ENCODE results near the gene METTL2B. TPM values are rescaled to one million over a fixed set of nuclear protein-coding genes. Genes with fewer than 3 reads are reported as not detected.

Gene METTL2B
- total and polyA plus RNA-seq, 2 of the 13 experiments (the other 11 are each of a cell fraction or from before 2014, with no cell fraction given) = 15.5 to 33.1 TPM

- TF ChIP-seq ZNF503 (CRISPR knock-in tag; IDR thresholded peaks at IDR 0.05) (0 out of 2 replicates have a peak, but pooled peaks have one; percentile 4), ZNF468 (CRISPR knock-in tag; IDR thresholded peaks at IDR 0.05) (no peak), GZF1 (CRISPR knock-in tag; IDR thresholded peaks at IDR 0.05) (peak; percentile 68), CENPX (CRISPR knock-in tag; IDR thresholded peaks at IDR 0.05) (no peak), ZNF10 (CRISPR knock-in tag; IDR thresholded peaks at IDR 0.05; ENCODE audit: borderline replicate concordance, low read depth) (no peak), ZNF850 (CRISPR knock-in tag; conservative IDR thresholded peaks at IDR 0.05) (0 out of 2 replicates have a peak, but pooled peaks have one; percentile 76), MAX (IDR thresholded peaks at IDR 0.05) (peak; percentile 91), SRSF4 (IDR thresholded peaks at IDR 0.05; ENCODE audit: low read depth, low read length, poor library complexity, severe bottlenecking) (no peak), HDAC2 (CRISPR knock-in tag; IDR thresholded peaks at IDR 0.05) (peak; percentile 60; the same call in 1 of the 2 replicates), ZFY (CRISPR knock-in tag; IDR thresholded peaks at IDR 0.05) (peak; percentile 83), KDM3A (CRISPR knock-in tag; IDR thresholded peaks at IDR 0.05; ENCODE audit: low read depth) (peak; percentile 65; the same call in 1 of the 2 replicates), ZNF737 (CRISPR knock-in tag; IDR thresholded peaks at IDR 0.05; ENCODE audit: borderline replicate concordance) (no peak), RXRB (CRISPR knock-in tag; IDR thresholded peaks at IDR 0.05; ENCODE audit: borderline replicate concordance) (peak; percentile 57), FOXA3 (CRISPR knock-in tag; IDR thresholded peaks at IDR 0.05) (peak; percentile 27), ZNF746 (CRISPR knock-in tag; IDR thresholded peaks at IDR 0.05) (no peak), TOE1 (CRISPR knock-in tag; IDR thresholded peaks at IDR 0.05) (no peak; the same call in 1 of the 2 replicates), ZNF543 (CRISPR knock-in tag; IDR thresholded peaks at IDR 0.05) (no peak), NFE2L2 (IDR thresholded peaks at IDR 0.05; ENCODE audit: low read length) (no peak)
- TF ChIP-seq, protein P1, sequence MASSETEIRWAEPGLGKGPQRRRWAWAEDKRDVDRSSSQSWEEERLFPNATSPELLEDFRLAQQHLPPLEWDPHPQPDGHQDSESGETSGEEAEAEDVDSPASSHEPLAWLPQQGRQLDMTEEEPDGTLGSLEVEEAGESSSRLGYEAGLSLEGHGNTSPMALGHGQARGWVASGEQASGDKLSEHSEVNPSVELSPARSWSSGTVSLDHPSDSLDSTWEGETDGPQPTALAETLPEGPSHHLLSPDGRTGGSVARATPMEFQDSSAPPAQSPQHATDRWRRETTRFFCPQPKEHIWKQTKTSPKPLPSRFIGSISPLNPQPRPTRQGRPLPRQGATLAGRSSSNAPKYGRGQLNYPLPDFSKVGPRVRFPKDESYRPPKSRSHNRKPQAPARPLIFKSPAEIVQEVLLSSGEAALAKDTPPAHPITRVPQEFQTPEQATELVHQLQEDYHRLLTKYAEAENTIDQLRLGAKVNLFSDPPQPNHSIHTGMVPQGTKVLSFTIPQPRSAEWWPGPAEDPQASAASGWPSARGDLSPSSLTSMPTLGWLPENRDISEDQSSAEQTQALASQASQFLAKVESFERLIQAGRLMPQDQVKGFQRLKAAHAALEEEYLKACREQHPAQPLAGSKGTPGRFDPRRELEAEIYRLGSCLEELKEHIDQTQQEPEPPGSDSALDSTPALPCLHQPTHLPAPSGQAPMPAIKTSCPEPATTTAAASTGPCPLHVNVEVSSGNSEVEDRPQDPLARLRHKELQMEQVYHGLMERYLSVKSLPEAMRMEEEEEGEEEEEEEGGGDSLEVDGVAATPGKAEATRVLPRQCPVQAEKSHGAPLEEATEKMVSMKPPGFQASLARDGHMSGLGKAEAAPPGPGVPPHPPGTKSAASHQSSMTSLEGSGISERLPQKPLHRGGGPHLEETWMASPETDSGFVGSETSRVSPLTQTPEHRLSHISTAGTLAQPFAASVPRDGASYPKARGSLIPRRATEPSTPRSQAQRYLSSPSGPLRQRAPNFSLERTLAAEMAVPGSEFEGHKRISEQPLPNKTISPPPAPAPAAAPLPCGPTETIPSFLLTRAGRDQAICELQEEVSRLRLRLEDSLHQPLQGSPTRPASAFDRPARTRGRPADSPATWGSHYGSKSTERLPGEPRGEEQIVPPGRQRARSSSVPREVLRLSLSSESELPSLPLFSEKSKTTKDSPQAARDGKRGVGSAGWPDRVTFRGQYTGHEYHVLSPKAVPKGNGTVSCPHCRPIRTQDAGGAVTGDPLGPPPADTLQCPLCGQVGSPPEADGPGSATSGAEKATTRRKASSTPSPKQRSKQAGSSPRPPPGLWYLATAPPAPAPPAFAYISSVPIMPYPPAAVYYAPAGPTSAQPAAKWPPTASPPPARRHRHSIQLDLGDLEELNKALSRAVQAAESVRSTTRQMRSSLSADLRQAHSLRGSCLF (CRISPR knock-in tag; IDR thresholded peaks at IDR 0.05; ENCODE audit: borderline replicate concordance) = no peak
- TF ChIP-seq, protein P2, sequence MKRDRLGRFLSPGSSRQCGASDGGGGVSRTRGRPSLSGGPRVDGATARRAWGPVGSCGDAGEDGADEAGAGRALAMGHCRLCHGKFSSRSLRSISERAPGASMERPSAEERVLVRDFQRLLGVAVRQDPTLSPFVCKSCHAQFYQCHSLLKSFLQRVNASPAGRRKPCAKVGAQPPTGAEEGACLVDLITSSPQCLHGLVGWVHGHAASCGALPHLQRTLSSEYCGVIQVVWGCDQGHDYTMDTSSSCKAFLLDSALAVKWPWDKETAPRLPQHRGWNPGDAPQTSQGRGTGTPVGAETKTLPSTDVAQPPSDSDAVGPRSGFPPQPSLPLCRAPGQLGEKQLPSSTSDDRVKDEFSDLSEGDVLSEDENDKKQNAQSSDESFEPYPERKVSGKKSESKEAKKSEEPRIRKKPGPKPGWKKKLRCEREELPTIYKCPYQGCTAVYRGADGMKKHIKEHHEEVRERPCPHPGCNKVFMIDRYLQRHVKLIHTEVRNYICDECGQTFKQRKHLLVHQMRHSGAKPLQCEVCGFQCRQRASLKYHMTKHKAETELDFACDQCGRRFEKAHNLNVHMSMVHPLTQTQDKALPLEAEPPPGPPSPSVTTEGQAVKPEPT (CRISPR knock-in tag; IDR thresholded peaks at IDR 0.05; ENCODE audit: low read depth) = peak; percentile 47; the same call in 1 of the 2 replicates
These were observed 20.8 kb upstream of the METTL2B start, which contains the start of gene HILPDA (continued) for GRCh38 chr7:128455543-128456254.
